Measurements from ENCODE around the gene SCOC.

SCOC gene

GRCh38 chr4:140373328-140374129 lies at the start of gene SCOC:
Gene SCOC, plus strand, starts transcription at chr4:140373646. Its CDS starts 5,525 bp downstream, at chr4:140379171.
- peak; percentile 98 for FAIRE-seq

GRCh38 chr4:140326395-140326993 lies 47.0 kb upstream of the SCOC start:
- FAIRE-seq = peak; percentile 97

- FAIRE-seq = peak; percentile 83
Measured at GRCh38 chr4:140330311-140330900, 43.0 kb upstream of the SCOC start.

DNA sequence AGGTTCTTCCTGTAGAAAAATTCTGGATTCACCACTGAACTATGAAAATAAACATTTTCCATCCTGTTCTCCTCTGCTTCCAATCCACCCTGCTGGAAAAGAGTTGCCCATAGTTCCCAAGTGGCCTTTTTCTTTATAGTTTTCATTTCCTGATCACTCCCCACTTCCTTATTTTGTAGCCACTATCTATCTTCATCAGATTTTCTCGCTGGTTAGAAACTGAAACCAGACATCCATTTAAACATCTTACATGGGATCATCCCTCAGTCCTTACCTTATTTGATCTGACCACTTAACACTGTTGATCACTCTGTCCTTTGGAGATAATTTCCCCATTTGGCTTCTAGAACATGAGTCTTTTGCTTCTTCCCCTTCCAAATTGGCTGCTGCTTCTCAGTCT lies 42.2 kb upstream of the SCOC start:
- FAIRE-seq = no peak

DNA sequence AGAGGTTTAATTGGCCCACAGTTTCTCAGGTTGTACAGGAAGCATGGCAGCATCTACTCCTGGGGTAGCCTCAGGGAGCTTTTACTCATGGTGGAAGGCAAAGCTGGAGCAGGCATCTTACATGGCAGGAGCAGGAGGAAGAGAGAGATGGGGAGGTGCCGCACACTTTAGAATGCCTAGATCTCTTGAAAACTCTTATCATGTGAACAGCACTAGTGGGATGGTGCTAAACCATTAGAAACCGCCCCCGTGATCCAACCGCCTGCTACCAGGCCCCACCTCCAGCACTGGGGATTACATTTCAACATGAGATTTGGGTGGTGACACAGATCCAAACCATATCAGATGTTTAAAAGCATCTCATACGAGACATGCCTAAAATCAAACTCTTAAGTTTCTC lies 41.6 kb upstream of the SCOC start:
- FAIRE-seq = no peak

- FAIRE-seq = no peak
Measured at GRCh38 chr4:140332734-140333133, 40.7 kb upstream of the SCOC start.

GRCh38 chr4:140333523-140333922 lies 39.9 kb upstream of the SCOC start:
- no peak for FAIRE-seq

GRCh38 chr4:140335076-140335475 lies 38.4 kb upstream of the SCOC start:
- FAIRE-seq = no peak

DNA sequence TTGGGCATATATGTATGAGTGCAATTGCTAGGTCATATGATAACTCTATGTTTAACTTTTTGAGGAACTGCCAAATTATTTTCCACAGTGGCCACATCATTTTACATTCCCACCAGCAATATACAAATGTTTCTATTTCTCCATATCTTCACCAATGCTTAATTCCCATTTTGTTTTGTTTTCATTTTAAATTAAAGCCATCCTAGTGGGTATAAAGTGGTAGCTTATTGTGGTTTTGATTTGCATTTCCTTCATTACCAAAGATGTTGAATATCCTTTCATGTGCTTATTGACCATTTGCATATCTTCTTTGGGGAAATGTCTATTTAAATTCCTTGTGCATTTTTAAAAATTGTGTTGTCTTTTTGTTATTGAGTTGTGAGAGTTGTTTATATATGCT lies 36.7 kb upstream of the SCOC start:
- FAIRE-seq = peak; percentile 64

- peak; percentile 17 for FAIRE-seq
Measured at GRCh38 chr4:140342620-140343019, 30.8 kb upstream of the SCOC start.

GRCh38 chr4:140343303-140343702 lies 30.1 kb upstream of the SCOC start:
- FAIRE-seq = no peak

GRCh38 chr4:140344101-140344500 lies 29.3 kb upstream of the SCOC start:
- no peak for FAIRE-seq

DNA sequence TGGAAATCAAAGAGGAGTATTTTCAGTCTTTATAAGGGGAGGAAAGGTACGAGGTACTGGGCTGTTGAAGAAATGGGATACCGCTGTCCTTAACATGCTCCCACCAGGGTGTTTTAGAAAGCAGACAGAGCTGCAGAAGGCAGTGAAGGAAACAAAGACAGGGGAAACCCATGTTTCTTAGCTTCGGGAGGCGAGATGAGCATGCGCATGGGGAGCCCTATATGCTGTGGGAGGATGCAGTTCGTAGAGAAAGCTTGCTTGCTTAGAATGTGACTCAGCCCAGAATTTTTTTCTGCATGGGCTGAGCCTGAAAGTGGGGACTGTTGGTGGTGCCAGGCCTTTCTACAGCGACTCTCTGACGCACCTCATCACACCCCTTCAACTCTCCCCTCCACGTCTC lies 28.8 kb upstream of the SCOC start:
- no peak for FAIRE-seq

DNA sequence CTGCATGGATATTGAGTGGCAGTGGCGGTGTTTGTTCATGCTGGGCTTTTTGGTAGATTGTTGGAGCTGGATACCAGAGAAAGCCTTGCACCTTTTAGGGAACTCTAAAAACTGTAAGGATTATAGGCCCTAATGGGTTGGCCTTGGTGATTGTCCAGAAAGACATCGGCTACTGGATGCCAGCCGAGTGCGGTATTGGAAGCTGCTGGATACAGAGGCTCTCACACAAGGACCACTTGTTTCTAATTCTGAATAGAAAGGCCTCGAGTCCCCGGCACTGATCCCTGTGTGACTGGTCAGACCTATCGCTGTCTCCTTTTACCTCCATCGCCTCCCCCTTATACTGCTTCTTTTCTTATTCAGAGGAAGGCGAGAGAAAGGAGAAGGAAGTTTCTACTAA lies 27.3 kb upstream of the SCOC start:
- FAIRE-seq = no peak

GRCh38 chr4:140349816-140350215 lies 23.6 kb upstream of the SCOC start:
- FAIRE-seq = no peak

- no peak for FAIRE-seq
Measured at GRCh38 chr4:140351093-140352075, 22.1 kb upstream of the SCOC start.

DNA sequence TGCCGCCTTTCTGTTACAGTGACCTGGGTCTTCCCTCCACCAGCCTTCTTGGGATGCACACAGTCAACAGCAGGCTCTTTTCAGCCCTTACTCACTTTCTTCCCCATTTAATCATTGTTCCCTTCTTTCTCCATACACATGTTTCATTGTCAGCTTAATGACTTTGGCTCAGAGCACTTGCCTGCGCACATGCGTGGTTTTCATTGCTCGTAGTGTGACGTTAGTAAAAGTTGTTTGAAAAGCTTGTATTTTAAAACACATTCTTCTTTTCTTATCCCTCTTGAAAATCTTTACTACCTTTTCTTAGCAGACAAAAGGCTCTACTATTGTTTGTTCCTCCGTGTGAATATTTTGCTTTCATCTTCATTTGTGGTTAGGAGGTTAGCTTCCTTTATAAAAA lies 19.7 kb upstream of the SCOC start:
- FAIRE-seq = no peak

GRCh38 chr4:140355288-140355687 lies 18.2 kb upstream of the SCOC start:
- FAIRE-seq = no peak

- FAIRE-seq = no peak
Measured at GRCh38 chr4:140357868-140358267, 15.6 kb upstream of the SCOC start.

DNA sequence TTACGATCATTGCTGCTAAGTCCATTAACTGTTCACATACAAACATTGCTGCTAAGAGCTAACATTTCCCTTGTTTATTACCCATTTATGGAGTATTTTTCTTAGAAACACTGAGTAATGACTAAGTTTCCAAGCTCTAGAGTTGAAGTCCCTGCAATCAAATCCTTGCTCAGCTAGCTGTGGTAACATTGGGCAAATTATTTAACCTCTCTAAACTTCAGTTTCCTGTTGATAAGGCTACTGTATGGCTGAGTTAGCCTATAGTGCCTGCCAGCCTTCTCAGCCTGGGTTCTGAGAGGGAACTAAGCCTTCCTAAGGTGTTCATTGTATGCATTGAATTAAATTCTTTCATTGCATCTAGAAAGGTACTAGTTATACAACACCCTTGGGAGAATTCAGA lies 15.2 kb upstream of the SCOC start:
- FAIRE-seq = no peak

- FAIRE-seq = peak; percentile 89
Measured at GRCh38 chr4:140359562-140360427, 13.7 kb upstream of the SCOC start.

- FAIRE-seq = no peak
Measured at GRCh38 chr4:140361099-140361498, 12.3 kb upstream of the SCOC start.
